Right lobe of liver (tissue), 6 donors: ENCODE measurements around the gene GAS6. TPM values are rescaled to one million over a fixed set of nuclear protein-coding genes. Genes with fewer than 3 reads are reported as not detected.

Experiments
- ATAC-seq, 4 donors: fragments of 200-7000 bp; cut with Tn5 transposase; one replicate each; pipeline ENCODE4 v1.9.1; 2020; ENCODE audit warnings: mild to moderate bottlenecking in 4 of 4, moderate library complexity in 4 of 4
- DNase-seq, 3 donors: peaks; one replicate each; pipeline ENCODE4 v3.0.0-alpha.2; 2020
- H3K27ac ChIP-seq, 3 donors: fragments of 200-600 bp; one replicate each; pipeline ENCODE4 v1.8.0; 2022
- H3K27me3 ChIP-seq, 2 donors: fragments of 200-600 bp; one replicate each; pipeline ENCODE4 v1.8.0; 2022
- H3K36me3 ChIP-seq, 4 donors: fragments of 200-600 bp; sonication (generic) in 1 of 4; one replicate each; pipeline versions ENCODE4 v1.5.1 to v1.8.0; 2017 to 2022; ENCODE audit warnings: control low read depth in 1 of 4
- H3K4me1 ChIP-seq, 4 donors: fragments of 200-600 bp; sonication (generic) in 1 of 4; one replicate each; pipeline versions ENCODE4 v1.5.1 to v1.8.0; 2017 to 2022; ENCODE audit warnings: control low read depth in 1 of 4
- H3K4me3 ChIP-seq, 3 donors: fragments of 200-600 bp; one replicate each; pipeline ENCODE4 v1.8.0; 2022
- H3K9me3 ChIP-seq, 4 donors: fragments of 200-600 bp; sonication (generic) in 1 of 4; one replicate each; pipeline versions ENCODE4 v1.5.1 to v1.8.0; 2017 to 2022; ENCODE audit warnings: control low read depth in 1 of 4
- POLR2A ChIP-seq: fragments of 450-650 bp; IDR thresholded peaks from one replicate; pipeline ENCODE4 v1.6.1; 2017; ENCODE audit warnings: antibody characterized with exemption, mild to moderate bottlenecking
- WGBS: methylation state at CpG from one replicate; pipeline ENCODE4 v1.1.6; 2018; ENCODE audit warnings: low coverage, low lambda C conversion rate; ENCODE audit not compliant: insufficient coverage; ENCODE audit errors: missing lambda C conversion rate; 5-methylcytosine and 5-hydroxymethylcytosine counted together
- intact Hi-C, 2 donors: fragments of 100-400 bp; cut with DNase I; formaldehyde crosslinking; loops; one replicate each; pipeline versions ENCODE4 v1.11.2 to v1.14.1; 2022
- total RNA-seq, 6 experiments: library from RNA; depleted of rRNA in 2 of 6; stranded (reverse); fragments of >200 nt in 2 of 6; fragmentation: NEBNext Ultra II Directional in 3 of 6; extraction: Animal tissue kit (Norgen Biotek cat#: 25700) in 3 of 6; gene quantifications; one replicate each; pipeline versions ENCODE4 v1.1.0 to v1.2.4, GENCODE V29; 2016 to 2023
- TF ChIP-seq, protein P1 (sequence below), 4 donors: fragments of 200-600 bp in 3 of 4; fragments of 450-650 bp in 1 of 4; IDR thresholded peaks; one replicate each; pipeline versions ENCODE4 v1.5.1 to v1.8.0; 2016 to 2022; ENCODE audit warnings: antibody characterized with exemption in 4 of 4, mild to moderate bottlenecking in 2 of 4
- donor health status: DM: no; HTN: yes; CAD: no.
- donor health status: DM: no; HTN: no; CAD: no.
- donor health status: DM: no; HTN: no; CAD: no.
- donor health status: DM: no; HTN: yes; CAD: no.
- donor health status: DM: no; HTN: yes; CAD: no.

Gene GAS6
- total RNA-seq, 6 experiments from 2014 or later = 11.9 to 48.5 (median 27.2) TPM

DNA sequence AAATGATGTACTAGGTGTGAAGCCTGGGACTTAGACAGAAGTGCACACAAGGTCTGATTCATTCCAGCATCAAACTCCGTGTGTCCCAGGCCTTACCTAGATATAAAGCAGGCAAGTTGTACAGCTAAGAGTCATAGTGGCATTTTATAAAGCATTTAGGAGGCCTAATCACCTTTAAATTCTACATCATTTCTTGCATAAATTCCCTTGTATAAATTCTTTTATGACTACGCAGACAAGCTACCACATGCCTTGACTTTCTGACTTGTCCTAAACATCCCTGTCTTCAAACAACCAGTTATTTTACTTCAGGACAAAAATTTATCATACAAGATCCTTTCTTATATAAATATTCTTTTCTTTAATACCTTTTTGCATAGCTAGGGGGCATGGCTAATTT lies 82.3 kb downstream of the GAS6 start:
- H3K4me1 ChIP-seq = no peaks in the 10 kb centered on the region
- intact Hi-C loops = no loop called here
- H3K4me3 ChIP-seq = no peak overlapping the region
- no peaks in the 10 kb centered on the region for H3K36me3 ChIP-seq
- H3K9me3 ChIP-seq = no peaks in the 10 kb centered on the region
- DNase-seq (no peak), ATAC-seq (no peak)
- H3K27ac ChIP-seq = no peak overlapping the region
- TF ChIP-seq, protein P1, sequence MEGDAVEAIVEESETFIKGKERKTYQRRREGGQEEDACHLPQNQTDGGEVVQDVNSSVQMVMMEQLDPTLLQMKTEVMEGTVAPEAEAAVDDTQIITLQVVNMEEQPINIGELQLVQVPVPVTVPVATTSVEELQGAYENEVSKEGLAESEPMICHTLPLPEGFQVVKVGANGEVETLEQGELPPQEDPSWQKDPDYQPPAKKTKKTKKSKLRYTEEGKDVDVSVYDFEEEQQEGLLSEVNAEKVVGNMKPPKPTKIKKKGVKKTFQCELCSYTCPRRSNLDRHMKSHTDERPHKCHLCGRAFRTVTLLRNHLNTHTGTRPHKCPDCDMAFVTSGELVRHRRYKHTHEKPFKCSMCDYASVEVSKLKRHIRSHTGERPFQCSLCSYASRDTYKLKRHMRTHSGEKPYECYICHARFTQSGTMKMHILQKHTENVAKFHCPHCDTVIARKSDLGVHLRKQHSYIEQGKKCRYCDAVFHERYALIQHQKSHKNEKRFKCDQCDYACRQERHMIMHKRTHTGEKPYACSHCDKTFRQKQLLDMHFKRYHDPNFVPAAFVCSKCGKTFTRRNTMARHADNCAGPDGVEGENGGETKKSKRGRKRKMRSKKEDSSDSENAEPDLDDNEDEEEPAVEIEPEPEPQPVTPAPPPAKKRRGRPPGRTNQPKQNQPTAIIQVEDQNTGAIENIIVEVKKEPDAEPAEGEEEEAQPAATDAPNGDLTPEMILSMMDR (IDR thresholded peaks at IDR 0.05) = no peak
- no peak for TF ChIP-seq POLR2A
- WGBS = 70% methylated on average over 2 of the region's 2 CpGs
- no peaks in the 10 kb centered on the region for H3K27me3 ChIP-seq

- H3K4me3 ChIP-seq = no peak overlapping the region
- H3K4me1 ChIP-seq = no peaks in the 10 kb centered on the region
- no peaks in the 10 kb centered on the region for H3K27me3 ChIP-seq
- H3K36me3 ChIP-seq = no peaks in the 10 kb centered on the region
- intact Hi-C loops = no loop called here
- ATAC-seq = peak in 3 of 4 donors; percentile 17 to 49 (median 19)
- peak in 1 of 3 donors; percentile 37 for DNase-seq
- TF ChIP-seq POLR2A = no peak
- TF ChIP-seq, protein P1 (IDR thresholded peaks at IDR 0.05) = no peak
- no peaks in the 10 kb centered on the region for H3K9me3 ChIP-seq
- no peak overlapping the region for H3K27ac ChIP-seq
- 67% methylated on average over 8 of the region's 29 CpGs for WGBS
Measured at GRCh38 chr13:113777311-113778260, 86.3 kb downstream of the GAS6 start.

GRCh38 chr13:113776231-113777125 lies 87.4 kb downstream of the GAS6 start:
- no peak for TF ChIP-seq POLR2A
- TF ChIP-seq, protein P1 (IDR thresholded peaks at IDR 0.05) = no peak
- 82% methylated on average over 3 of the region's 35 CpGs for WGBS
- H3K4me3 ChIP-seq = no peak overlapping the region
- no peaks in the 10 kb centered on the region for H3K9me3 ChIP-seq
- no peak overlapping the region for H3K27ac ChIP-seq
- H3K36me3 ChIP-seq = no peaks in the 10 kb centered on the region
- intact Hi-C loops = no loop called here
- no peaks in the 10 kb centered on the region for H3K4me1 ChIP-seq
- ATAC-seq (peak in 1 of 4 donors; percentile 10), DNase-seq (peak in 1 of 3 donors; percentile 40)
- H3K27me3 ChIP-seq = no peaks in the 10 kb centered on the region

DNA sequence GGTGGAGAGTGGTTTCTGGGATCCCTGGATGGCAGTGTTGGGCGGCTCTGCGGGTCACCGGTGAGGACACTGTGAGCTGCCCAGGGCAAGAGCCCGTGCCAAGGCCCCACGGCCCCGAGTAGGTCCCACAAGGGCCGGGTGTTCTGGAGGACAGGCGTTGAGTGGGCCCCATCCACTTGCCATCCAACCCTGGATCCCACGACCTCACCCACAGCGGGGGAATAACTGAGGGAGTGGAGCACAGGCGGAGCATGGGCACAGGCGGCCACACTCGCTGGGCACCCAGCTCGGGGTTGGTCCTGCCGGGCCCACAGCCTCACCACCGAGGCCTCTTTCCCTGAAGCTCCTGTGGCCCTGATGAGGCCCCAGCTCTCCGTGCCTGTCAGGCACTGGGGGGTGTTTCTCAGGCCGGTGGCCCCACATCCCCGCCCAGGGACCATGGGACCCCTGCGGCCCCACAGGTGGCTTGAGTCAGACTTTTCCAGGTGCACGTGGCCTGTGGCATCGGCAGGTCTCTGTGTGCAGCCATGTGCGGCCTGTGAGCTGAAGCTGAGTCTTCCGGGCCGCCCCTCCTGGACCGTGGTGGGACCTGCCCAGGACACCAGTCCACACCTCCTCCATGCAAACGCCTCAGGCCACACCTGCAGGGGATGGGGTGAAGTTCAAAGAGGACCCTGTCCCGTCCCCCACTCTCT lies 88.3 kb downstream of the GAS6 start:
- intact Hi-C loops = no loop called here
- WGBS = 60% methylated on average over 1 of the region's 28 CpGs
- Histone ChIP-seq H3K27me3 (no peaks in the 10 kb centered on the region), H3K27ac (no peak overlapping the region), H3K36me3 (no peaks in the 10 kb centered on the region), H3K4me1 (no peaks in the 10 kb centered on the region), H3K9me3 (no peaks in the 10 kb centered on the region), H3K4me3 (no peak overlapping the region)
- DNase-seq = peak in 1 of 3 donors; percentile 42
- ATAC-seq = peak in 1 of 4 donors; percentile 15
- TF ChIP-seq POLR2A = no peak
- TF ChIP-seq, protein P1 (IDR thresholded peaks at IDR 0.05) = no peak
